Mesodermal cell (in vitro differentiated cells): ENCODE data around the gene ZDHHC18. TPM values are rescaled to one million over a fixed set of nuclear protein-coding genes. Genes with fewer than 3 reads are reported as not detected.

Experiments
- H3K27ac ChIP-seq: 2 replicates; pipeline ENCODE4 v1.7.0; 2013; ENCODE audit warnings: mild to moderate bottlenecking, low read depth, low read length, moderate library complexity; ENCODE audit not compliant: severe bottlenecking
- H3K36me3 ChIP-seq: 2 replicates; pipeline ENCODE4 v1.7.1; 2013; ENCODE audit warnings: mild to moderate bottlenecking, low read length, moderate library complexity; ENCODE audit not compliant: control insufficient read depth, insufficient read depth
- H3K4me1 ChIP-seq: one replicate; pipeline ENCODE4 v1.7.1; 2013; ENCODE audit warnings: mild to moderate bottlenecking, low read length; ENCODE audit not compliant: insufficient read depth, control insufficient read depth, poor library complexity, severe bottlenecking
- H3K4me3 ChIP-seq: 2 replicates; pipeline ENCODE4 v1.7.0; 2013; ENCODE audit warnings: low read length, control low read depth, mild to moderate bottlenecking; ENCODE audit not compliant: insufficient read depth, poor library complexity, severe bottlenecking; ENCODE audit errors: extremely low read depth
- H3K9me3 ChIP-seq: 2 replicates; pipeline ENCODE4 v1.7.1; 2013; ENCODE audit warnings: mild to moderate bottlenecking, low read length, moderate library complexity; ENCODE audit not compliant: control insufficient read depth
- WGBS, 2 experiments: methylation state at CpG; one replicate each; pipeline ENCODE4 v1.1.5; 2013; ENCODE audit warnings: missing lambda C conversion rate in 2 of 2; ENCODE audit not compliant: insufficient coverage in 2 of 2; 5-methylcytosine and 5-hydroxymethylcytosine counted together
- polyA plus RNA-seq, 2 experiments: library from polyadenylated mRNA; stranded (reverse); fragments of 50-300 nt; gene quantifications; one replicate each; pipeline ENCODE4 v1.2.3, GENCODE V29; 2013

The ZDHHC18 gene
- polyA plus RNA-seq (2013, experiment 1 of 2) = 29.2 TPM
- 32.6 TPM for polyA plus RNA-seq (2013, experiment 2 of 2)

DNA sequence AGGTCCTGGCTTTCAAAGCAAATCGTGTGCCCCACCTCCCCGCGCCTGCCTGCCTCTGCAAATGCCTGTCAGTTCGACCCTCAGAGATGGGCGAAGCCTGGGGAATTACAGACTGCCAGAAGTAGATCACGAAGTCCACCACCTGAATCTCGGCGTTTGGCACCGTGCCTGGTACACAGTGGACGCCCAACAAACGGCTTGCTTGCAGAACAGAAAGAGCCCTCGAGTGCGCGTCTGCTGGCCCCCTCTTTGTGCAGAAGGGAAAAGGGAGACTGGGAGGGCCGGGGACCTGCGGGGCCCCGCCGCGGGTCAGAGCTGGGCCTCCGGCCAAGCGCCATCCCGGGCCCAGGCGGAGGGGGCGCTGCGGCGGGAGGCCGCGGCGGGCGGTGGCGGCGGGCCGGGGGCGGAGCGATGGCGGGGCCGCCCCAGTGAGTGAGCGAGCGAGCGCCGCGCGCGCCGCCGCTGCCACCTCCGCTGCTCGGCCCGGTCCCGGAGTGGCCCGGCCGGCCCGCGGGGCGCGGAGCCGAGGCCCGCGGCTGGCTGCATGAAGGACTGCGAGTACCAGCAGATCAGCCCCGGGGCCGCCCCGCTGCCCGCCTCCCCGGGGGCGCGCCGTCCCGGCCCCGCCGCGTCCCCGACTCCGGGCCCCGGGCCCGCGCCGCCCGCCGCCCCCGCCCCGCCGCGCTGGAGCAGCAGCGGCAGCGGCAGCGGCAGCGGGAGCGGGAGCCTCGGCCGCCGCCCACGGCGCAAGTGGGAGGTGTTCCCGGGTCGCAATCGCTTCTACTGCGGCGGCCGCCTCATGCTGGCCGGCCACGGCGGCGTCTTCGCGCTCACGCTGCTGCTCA, at the start of gene ZDHHC18:
TSS of gene ZDHHC18 (plus strand) at position 428 of the 845 bp plus-strand sequence. CDS start at position 545, 117 bp downstream.
- Histone ChIP-seq H3K36me3 (peaks cover 17% of the 10 kb centered on the region), H3K4me1 (peaks cover 28% of the 10 kb centered on the region), H3K4me3 (peak within 1 kb of the TSS; percentile 57), H3K27ac (peak within 1 kb of the TSS; percentile 72), H3K9me3 (no peaks in the 10 kb centered on the region)
- 3 to 6% methylated on average over 47 to 86 of the region's 107 CpGs for WGBS, 2 experiments

DNA sequence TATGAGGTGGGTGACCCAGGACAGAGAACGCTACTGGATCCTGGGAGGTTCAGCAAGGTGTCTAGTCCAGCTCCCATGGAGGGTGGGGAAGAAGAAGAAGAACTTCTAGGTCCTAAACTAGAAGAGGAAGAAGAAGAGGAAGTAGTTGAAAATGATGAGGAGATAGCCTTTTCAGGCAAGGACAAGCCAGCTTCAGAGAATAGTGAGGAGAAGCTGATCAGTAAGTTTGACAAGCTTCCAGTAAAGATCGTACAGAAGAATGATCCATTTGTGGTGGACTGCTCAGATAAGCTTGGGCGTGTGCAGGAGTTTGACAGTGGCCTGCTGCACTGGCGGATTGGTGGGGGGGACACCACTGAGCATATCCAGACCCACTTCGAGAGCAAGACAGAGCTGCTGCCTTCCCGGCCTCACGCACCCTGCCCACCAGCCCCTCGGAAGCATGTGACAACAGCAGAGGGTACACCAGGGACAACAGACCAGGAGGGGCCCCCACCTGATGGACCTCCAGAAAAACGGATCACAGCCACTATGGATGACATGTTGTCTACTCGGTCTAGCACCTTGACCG, 47.3 kb upstream of the ZDHHC18 start:
- Histone ChIP-seq H3K9me3 (no peaks in the 10 kb centered on the region), H3K36me3 (peaks cover 96% of the 10 kb centered on the region), H3K27ac (no peak overlapping the region), H3K4me3 (no peak overlapping the region), H3K4me1 (peaks cover 17% of the 10 kb centered on the region)
- 95 to 96% methylated on average over 10 to 11 of the region's 11 CpGs for WGBS, 2 experiments

DNA sequence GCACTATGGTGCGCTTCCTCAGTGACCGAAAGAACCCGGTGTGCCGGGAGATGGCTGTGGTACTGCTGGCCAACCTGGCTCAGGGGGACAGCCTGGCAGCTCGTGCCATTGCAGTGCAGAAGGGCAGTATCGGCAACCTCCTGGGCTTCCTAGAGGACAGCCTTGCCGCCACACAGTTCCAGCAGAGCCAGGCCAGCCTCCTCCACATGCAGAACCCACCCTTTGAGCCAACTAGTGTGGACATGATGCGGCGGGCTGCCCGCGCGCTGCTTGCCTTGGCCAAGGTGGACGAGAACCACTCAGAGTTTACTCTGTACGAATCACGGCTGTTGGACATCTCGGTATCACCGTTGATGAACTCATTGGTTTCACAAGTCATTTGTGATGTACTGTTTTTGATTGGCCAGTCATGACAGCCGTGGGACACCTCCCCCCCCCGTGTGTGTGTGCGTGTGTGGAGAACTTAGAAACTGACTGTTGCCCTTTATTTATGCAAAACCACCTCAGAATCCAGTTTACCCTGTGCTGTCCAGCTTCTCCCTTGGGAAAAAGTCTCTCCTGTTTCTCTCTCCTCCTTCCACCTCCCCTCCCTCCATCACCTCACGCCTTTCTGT, 46.0 kb upstream of the ZDHHC18 start:
- 98% methylated on average over 17 to 18 of the region's 21 CpGs for WGBS, 2 experiments
- Histone ChIP-seq H3K4me3 (no peak overlapping the region), H3K9me3 (no peaks in the 10 kb centered on the region), H3K27ac (no peak overlapping the region), H3K4me1 (peaks cover 29% of the 10 kb centered on the region), H3K36me3 (peaks cover 84% of the 10 kb centered on the region)

- peaks cover 38% of the 10 kb centered on the region for H3K4me1 ChIP-seq
- H3K27ac ChIP-seq = no peak overlapping the region
- H3K9me3 ChIP-seq = no peaks in the 10 kb centered on the region
- WGBS, 2 experiments = 100% methylated on average over 7 to 9 of the region's 11 CpGs
- no peak overlapping the region for H3K4me3 ChIP-seq
- peaks cover 76% of the 10 kb centered on the region for H3K36me3 ChIP-seq
Measured at GRCh38 chr1:26781206-26781825, 45.2 kb upstream of the ZDHHC18 start.

DNA sequence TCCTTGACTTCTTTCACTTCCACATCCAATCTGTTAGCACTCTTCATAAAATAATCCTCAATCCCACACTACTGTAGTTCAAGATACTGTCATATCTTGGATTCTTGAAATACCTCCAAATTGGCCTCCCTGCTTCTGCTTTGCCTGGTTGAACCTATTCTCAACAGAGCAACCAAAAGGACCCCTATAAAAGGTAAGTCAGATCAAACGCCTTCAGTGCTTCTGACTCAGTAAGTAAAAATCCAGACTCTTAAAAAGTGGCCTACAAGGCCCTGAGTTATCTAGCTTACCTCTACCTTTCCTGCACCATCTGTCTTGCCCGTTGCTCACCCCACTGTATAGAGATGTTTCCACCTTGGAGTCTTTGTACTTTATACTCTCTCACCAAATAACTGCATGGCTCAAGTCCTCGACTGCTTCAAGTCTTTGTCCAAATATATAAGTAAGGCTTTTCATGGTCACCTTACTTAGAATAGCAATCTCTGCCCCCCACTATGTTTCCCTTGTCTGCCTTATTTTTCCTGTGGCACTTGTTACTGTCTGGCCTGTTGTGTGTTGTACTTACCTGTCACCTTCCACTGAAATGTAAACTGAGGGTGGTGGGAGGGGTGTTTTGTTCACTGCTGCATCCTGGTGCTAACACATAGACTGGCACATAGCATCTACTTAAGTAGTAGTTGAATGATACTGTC, 43.8 kb upstream of the ZDHHC18 start:
- peak overlapping the region; percentile 11 for H3K27ac ChIP-seq
- H3K4me3 ChIP-seq = no peak overlapping the region
- peaks cover 62% of the 10 kb centered on the region for H3K36me3 ChIP-seq
- H3K4me1 ChIP-seq = peaks cover 49% of the 10 kb centered on the region
- WGBS, 2 experiments = 90 to 94% methylated on average over 2 to 3 of the region's 3 CpGs
- no peaks in the 10 kb centered on the region for H3K9me3 ChIP-seq

- Histone ChIP-seq H3K27ac (peak overlapping the region; percentile 92), H3K4me3 (no peak overlapping the region), H3K4me1 (peaks cover 52% of the 10 kb centered on the region), H3K9me3 (no peaks in the 10 kb centered on the region), H3K36me3 (peaks cover 52% of the 10 kb centered on the region)
- WGBS, 2 experiments = 89 to 100% methylated on average over 3 to 5 of the region's 5 CpGs
Measured at GRCh38 chr1:26783646-26784022, 42.9 kb upstream of the ZDHHC18 start.

- no peaks in the 10 kb centered on the region for H3K9me3 ChIP-seq
- peak overlapping the region; percentile 92 for H3K27ac ChIP-seq
- no peak overlapping the region for H3K4me3 ChIP-seq
- WGBS, 2 experiments = 100% methylated on average over 1 to 2 of the region's 2 CpGs
- peaks cover 46% of the 10 kb centered on the region for H3K36me3 ChIP-seq
- peaks cover 57% of the 10 kb centered on the region for H3K4me1 ChIP-seq
Measured at GRCh38 chr1:26784023-26784871, 42.2 kb upstream of the ZDHHC18 start.

DNA sequence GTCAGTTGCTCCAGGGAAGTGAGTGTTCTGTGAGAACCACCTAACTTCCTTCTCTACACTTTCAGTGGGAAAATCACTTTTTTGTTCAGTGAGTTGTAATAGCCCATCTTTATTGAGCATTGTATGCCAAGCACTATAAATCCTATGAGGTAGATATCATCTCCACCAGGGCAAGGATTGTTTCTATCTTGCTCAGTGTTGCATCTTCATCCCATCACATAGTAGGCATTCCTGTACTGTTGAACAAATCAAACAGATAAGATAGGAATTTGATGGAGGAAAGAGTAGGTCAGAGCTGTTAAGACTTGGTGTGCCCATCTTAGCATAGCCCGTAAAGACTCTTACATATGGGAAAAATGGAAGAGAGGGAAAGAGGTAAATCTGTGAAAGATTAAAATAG, 41.6 kb upstream of the ZDHHC18 start:
- Histone ChIP-seq H3K4me1 (peaks cover 57% of the 10 kb centered on the region), H3K9me3 (no peaks in the 10 kb centered on the region), H3K4me3 (no peak overlapping the region), H3K36me3 (peaks cover 40% of the 10 kb centered on the region), H3K27ac (peak overlapping the region; percentile 92)
- WGBS, 2 experiments = 100% methylated on average over 1 of the region's 1 CpG

DNA sequence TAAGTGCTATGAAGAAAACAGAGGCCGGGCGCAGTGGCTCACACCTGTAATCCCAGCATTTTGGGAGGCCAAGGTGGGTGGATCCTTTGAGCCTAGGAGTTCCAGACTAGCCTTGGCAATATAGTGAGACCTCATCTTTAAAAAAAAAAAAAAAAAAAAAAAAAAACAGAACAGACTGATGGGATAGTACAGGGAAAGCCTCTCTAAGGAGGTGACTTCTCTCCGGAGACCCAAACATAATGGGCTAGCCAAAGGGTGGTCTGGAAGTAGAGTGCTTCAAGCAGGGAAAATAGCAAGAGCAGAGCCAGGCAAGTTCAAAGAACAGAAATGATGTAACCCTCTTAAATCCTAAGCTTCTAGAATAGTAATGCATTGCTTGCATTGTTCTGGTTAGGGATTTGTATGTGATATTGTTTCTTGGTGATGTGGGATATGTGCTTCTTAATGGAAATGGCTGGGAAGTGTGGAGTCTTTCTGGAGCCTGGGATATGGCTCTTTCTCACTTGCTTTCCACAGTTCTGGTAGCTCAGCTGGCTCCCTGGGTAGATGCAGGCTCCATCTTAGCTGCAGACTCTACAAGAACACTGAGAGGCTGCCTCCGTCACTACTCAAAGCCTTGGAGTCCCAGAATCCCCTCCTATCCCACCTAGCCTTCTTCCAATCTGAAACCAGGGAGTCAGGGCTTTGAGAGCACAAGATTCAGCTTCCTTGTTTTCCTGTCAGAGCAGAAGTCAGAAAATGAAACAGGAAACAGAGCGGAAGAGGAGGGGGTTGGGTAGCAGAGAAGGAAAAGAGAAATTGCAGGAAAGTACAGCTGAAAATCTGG, 40.7 kb upstream of the ZDHHC18 start:
- H3K4me1 ChIP-seq = peaks cover 57% of the 10 kb centered on the region
- 93 to 97% methylated on average over 3 to 5 of the region's 5 CpGs for WGBS, 2 experiments
- H3K27ac ChIP-seq = peak overlapping the region; percentile 92
- H3K9me3 ChIP-seq = no peaks in the 10 kb centered on the region
- H3K4me3 ChIP-seq = no peak overlapping the region
- peaks cover 30% of the 10 kb centered on the region for H3K36me3 ChIP-seq
